A549 (cell line): ENCODE data around the gene SNRPD1. TPM values are rescaled to one million over a fixed set of nuclear protein-coding genes. Genes with fewer than 3 reads are reported as not detected.

Experiments
- ATAC-seq, 2 experiments: fragments of 200-7000 bp in 1 of 2; fragments of >200 bp in 1 of 2; cut with Nextera tagmentation in 1 of 2; cut with Tn5 transposase in 1 of 2; 3 replicates each; pipeline versions ENCODE4 v1.8.0 to v1.9.1; 2018 to 2020; ENCODE audit warnings: mild to moderate bottlenecking in 1 of 2, moderate library complexity in 1 of 2
- CTCF ChIA-PET: fragments of 300-600 bp; sonication (Branson Sonifier 250); formaldehyde crosslinking; extraction: SDS; loops from one replicate; lab custom pipeline; 2021; ENCODE audit warnings: antibody characterized with exemption, inconsistent platforms; lab: Yijun Ruan, JAX
- POLR2A ChIA-PET: fragments of 350-600 bp; formaldehyde crosslinking; extraction: SDS; loops from one replicate; lab custom pipeline; 2021; ENCODE audit warnings: antibody characterized with exemption, inconsistent platforms; lab: Yijun Ruan, JAX
- DNase-seq, 2 experiments: peaks; one replicate each; pipeline versions ENCODE4 v3.0.0 to v3.0.0-alpha.2; 2011 to 2016; ENCODE audit warnings: low read depth in 1 of 2, low spot score in 1 of 2
- FAIRE-seq: peaks from 2 replicates; lab custom pipeline; 2011; peaks lifted over from hg19 to GRCh38; lab: Jason Lieb, UNC
- H3K27ac ChIP-seq, 2 experiments: fragments of >200 bp; sonication (Bioruptor Twin); formaldehyde crosslinking; 3 replicates each; pipeline ENCODE4 v1.5.1; 2016 to 2017
- H3K4me1 ChIP-seq: fragments of >200 bp; sonication (Bioruptor Twin); formaldehyde crosslinking; 3 replicates; pipeline ENCODE4 v1.6.1; 2016
- H3K4me2 ChIP-seq: fragments of >200 bp; sonication (Bioruptor Twin); formaldehyde crosslinking; 3 replicates; pipeline ENCODE4 v1.6.1; 2016
- H3K4me3 ChIP-seq: fragments of >200 bp; sonication (Bioruptor Twin); formaldehyde crosslinking; 3 replicates; pipeline ENCODE4 v1.5.1; 2016
- H3K9me3 ChIP-seq: fragments of >200 bp; sonication (Bioruptor Twin); formaldehyde crosslinking; 3 replicates; pipeline ENCODE4 v1.6.1; 2016
- BHLHE40 ChIP-seq: IDR thresholded peaks from 2 replicates; pipeline ENCODE4 v1.6.1; 2012; ENCODE audit warnings: low read depth, low read length, inconsistent platforms
- CBX2 ChIP-seq: fragments of 200-600 bp; sonication (generic); IDR thresholded peaks from 2 replicates; pipeline ENCODE4 v1.6.1; 2016; ENCODE audit warnings: low read depth, mild to moderate bottlenecking, borderline replicate concordance
- CBX8 ChIP-seq: fragments of 200-600 bp; sonication (generic); IDR thresholded peaks from 2 replicates; pipeline ENCODE4 v1.6.1; 2016
- CHD4 ChIP-seq: fragments of 200-600 bp; sonication (generic); IDR thresholded peaks from 2 replicates; pipeline ENCODE4 v1.6.1; 2016; ENCODE audit warnings: antibody characterized with exemption, mild to moderate bottlenecking, borderline replicate concordance
- EHF ChIP-seq: fragments of 250-450 bp; sonication (Bioruptor Pico); IDR thresholded peaks from 2 replicates; pipeline ENCODE4 v1.5.0; 2020; ENCODE audit warnings: mild to moderate bottlenecking
- EP300 ChIP-seq, 2 experiments: fragments of >200 bp; sonication (Bioruptor Twin); formaldehyde crosslinking; IDR thresholded peaks; 2 replicates in 1 of 2; 3 replicates in 1 of 2; pipeline ENCODE4 v1.6.1; 2016 to 2017
- ESRRA ChIP-seq: fragments of 150-350 bp; IDR thresholded peaks from 2 replicates; pipeline ENCODE4 v1.6.1; 2014; ENCODE audit warnings: mild to moderate bottlenecking, low read length, borderline replicate concordance
- FOSL2 ChIP-seq, 2 experiments: fragments of 450-650 bp in 1 of 2; fragments of >200 bp in 1 of 2; sonication (Bioruptor Twin) in 1 of 2; formaldehyde crosslinking; IDR thresholded peaks; 2 replicates each; pipeline versions ENCODE4 v1.5.0 to v1.6.1; 2016 to 2020; ENCODE audit warnings: mild to moderate bottlenecking in 1 of 2, moderate library complexity in 1 of 2
- HEYL ChIP-seq: fragments of 250-450 bp; sonication (Bioruptor Pico); IDR thresholded peaks from 2 replicates; pipeline ENCODE4 v1.8.0; 2021; ENCODE audit warnings: mild to moderate bottlenecking, moderate library complexity
- HOXB5 ChIP-seq: fragments of 250-450 bp; sonication (Bioruptor Pico); IDR thresholded peaks from 2 replicates; pipeline ENCODE4 v1.5.0; 2020; ENCODE audit warnings: mild to moderate bottlenecking, moderate library complexity
- KDM5A ChIP-seq: fragments of 200-600 bp; sonication (generic); IDR thresholded peaks from 2 replicates; pipeline ENCODE4 v1.6.1; 2016; ENCODE audit warnings: antibody characterized with exemption, mild to moderate bottlenecking
- MAFK ChIP-seq: fragments of 450-650 bp; IDR thresholded peaks from 2 replicates; pipeline ENCODE4 v1.6.1; 2014; ENCODE audit not compliant: partially characterized antibody
- PHF8 ChIP-seq: fragments of 200-600 bp; sonication (generic); IDR thresholded peaks from 2 replicates; pipeline ENCODE4 v1.6.1; 2016; ENCODE audit warnings: low read depth, mild to moderate bottlenecking, antibody characterized with exemption, moderate library complexity, borderline replicate concordance
- POLR2AphosphoS2 ChIP-seq: conservative IDR thresholded peaks from 2 replicates; pipeline ENCODE4 v1.6.1; 2012; ENCODE audit warnings: low read length, improper control_type of control experiment, inconsistent platforms
- RAD21 ChIP-seq, 2 experiments: fragments of >200 bp in 1 of 2; sonication (Bioruptor Twin) in 1 of 2; formaldehyde crosslinking in 1 of 2; IDR thresholded peaks in 1 of 2; conservative IDR thresholded peaks in 1 of 2; 2 replicates in 1 of 2; 3 replicates in 1 of 2; pipeline ENCODE4 v1.6.1; 2012 to 2018; ENCODE audit warnings: inconsistent platforms in 1 of 2
- RARB ChIP-seq: fragments of 250-450 bp; sonication (Bioruptor Pico); IDR thresholded peaks from 2 replicates; pipeline ENCODE4 v1.8.0; 2021; ENCODE audit warnings: mild to moderate bottlenecking, moderate library complexity
- SMC3 ChIP-seq: fragments of >200 bp; sonication (Bioruptor Twin); formaldehyde crosslinking; IDR thresholded peaks from 3 replicates; pipeline ENCODE4 v1.6.1; 2018; ENCODE audit warnings: inconsistent platforms
- TP53 ChIP-seq: fragments of 250-450 bp; sonication (Bioruptor Pico); IDR thresholded peaks from 2 replicates; pipeline ENCODE4 v1.5.0; 2021; ENCODE audit warnings: mild to moderate bottlenecking, moderate library complexity
- ZNF302 ChIP-seq: fragments of 250-450 bp; sonication (Bioruptor Pico); IDR thresholded peaks from 2 replicates; pipeline ENCODE4 v1.9.0; 2021; ENCODE audit warnings: inconsistent platforms, mild to moderate bottlenecking, moderate library complexity
- WGBS: methylation state at CpG from one replicate; pipeline ENCODE4 v1.1.6; 2017; ENCODE audit errors: missing lambda C conversion rate; 5-methylcytosine and 5-hydroxymethylcytosine counted together
- polyA plus RNA-seq, 4 experiments: library from polyadenylated mRNA; depleted of rRNA in 3 of 4; stranded (reverse); fragments of >200 nt; fragmentation: RNase III in 1 of 4; extraction: RNeasy Plus Mini Kit Qiagen cat#74134 plus additional on column Dnase treatment in 1 of 4; gene quantifications; 2 replicates in 3 of 4; 3 replicates in 1 of 4; pipeline ENCODE4 v1.2.3, GENCODE V29; 2011 to 2017
- TF ChIP-seq, protein P1 (sequence below): fragments of 450-650 bp; IDR thresholded peaks from 2 replicates; pipeline ENCODE4 v1.6.1; 2014; ENCODE audit warnings: antibody characterized with exemption
- TF ChIP-seq, protein P2 (sequence below): fragments of 150-350 bp; IDR thresholded peaks from 2 replicates; pipeline ENCODE4 v1.6.1; 2014; ENCODE audit warnings: low read depth, mild to moderate bottlenecking, low read length
- TF ChIP-seq, protein P3 (sequence below): IDR thresholded peaks from 2 replicates; pipeline ENCODE4 v1.6.1; 2012; ENCODE audit warnings: low read depth, borderline replicate concordance
- TF ChIP-seq, protein P4 (sequence below): fragments of 200-600 bp; sonication (generic); IDR thresholded peaks from 2 replicates; pipeline ENCODE4 v1.6.1; 2016; ENCODE audit warnings: antibody characterized with exemption, mild to moderate bottlenecking, moderate library complexity

Gene SNRPD1
- polyA plus RNA-seq, 2 of the 4 experiments (the other 2 are of a cell fraction), result 139 to 356 TPM

DNA sequence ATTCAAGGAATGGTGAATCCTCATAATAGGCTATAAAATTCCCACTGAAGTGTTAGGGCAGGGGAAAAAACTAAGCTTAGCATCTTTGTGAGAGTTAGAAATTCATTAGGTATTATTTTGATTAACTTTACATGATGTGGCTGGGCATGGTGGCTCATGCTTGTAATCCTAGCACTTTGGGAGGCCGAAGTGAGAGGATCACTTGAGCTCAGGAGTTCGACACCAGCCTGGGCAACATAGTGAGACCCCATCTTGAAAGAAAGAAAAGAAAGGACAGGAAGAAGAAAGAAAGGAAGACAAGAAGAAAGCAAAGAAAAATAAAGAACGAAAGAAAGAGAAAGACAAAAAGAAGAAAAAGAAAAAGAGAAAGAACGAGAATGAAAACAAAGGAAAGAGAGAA is 40.0 kb downstream of the SNRPD1 start (continued):
- TF ChIP-seq SMC3 (no peak), TP53 (no peak), RARB (CRISPR knock-in tag) (no peak)

DNA sequence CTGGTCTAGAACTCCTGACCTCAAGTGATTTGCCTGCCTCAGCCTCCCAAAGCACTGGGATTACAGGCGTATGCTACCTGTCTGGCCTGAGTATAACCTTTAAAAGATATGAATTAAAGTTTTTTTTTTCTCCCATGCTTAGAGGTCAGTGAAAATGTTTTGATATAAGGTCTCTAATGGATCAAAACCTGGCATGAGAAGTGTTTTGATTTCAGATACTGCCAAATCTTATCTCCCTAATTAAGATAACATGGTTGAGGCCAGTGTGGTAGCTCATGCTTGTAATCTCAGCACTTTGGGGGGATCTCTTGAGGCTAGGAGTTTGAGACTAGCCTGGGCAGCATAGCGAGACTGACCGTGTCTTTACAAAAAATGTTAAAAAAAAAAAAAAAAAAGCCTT is 41.2 kb downstream of the SNRPD1 start:
- 92% methylated on average over 3 of the region's 3 CpGs for WGBS
- peaks cover 19% of the 10 kb centered on the region for H3K4me1 ChIP-seq
- TF ChIP-seq CBX2 (no peak), CHD4 (no peak), EHF (CRISPR knock-in tag) (no peak), PHF8 (no peak), HEYL (CRISPR knock-in tag) (no peak), CBX8 (no peak), RAD21 (conservative IDR thresholded peaks at IDR 0.05 in 1 of 2, IDR thresholded peaks at IDR 0.05 in 1 of 2) (no peak)
- TF ChIP-seq, protein P1, sequence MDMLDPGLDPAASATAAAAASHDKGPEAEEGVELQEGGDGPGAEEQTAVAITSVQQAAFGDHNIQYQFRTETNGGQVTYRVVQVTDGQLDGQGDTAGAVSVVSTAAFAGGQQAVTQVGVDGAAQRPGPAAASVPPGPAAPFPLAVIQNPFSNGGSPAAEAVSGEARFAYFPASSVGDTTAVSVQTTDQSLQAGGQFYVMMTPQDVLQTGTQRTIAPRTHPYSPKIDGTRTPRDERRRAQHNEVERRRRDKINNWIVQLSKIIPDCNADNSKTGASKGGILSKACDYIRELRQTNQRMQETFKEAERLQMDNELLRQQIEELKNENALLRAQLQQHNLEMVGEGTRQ, result no peak
- TF ChIP-seq, protein P2, sequence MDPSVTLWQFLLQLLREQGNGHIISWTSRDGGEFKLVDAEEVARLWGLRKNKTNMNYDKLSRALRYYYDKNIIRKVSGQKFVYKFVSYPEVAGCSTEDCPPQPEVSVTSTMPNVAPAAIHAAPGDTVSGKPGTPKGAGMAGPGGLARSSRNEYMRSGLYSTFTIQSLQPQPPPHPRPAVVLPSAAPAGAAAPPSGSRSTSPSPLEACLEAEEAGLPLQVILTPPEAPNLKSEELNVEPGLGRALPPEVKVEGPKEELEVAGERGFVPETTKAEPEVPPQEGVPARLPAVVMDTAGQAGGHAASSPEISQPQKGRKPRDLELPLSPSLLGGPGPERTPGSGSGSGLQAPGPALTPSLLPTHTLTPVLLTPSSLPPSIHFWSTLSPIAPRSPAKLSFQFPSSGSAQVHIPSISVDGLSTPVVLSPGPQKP, result no peak
- no peak overlapping the region for H3K4me2 ChIP-seq
- POLR2A ChIA-PET, result no interaction called here
- no peak overlapping the region for H3K27ac ChIP-seq
- CTCF ChIA-PET, result interaction anchor here (1.5 kb wide), 1 partner anchor 53 kb away, joined by 3 read pairs; the partner anchor contains the start of gene ESCO1
- H3K9me3 ChIP-seq, result no peaks in the 10 kb centered on the region
- DNase-seq, result no peak
- no peak overlapping the region for H3K4me3 ChIP-seq
- no peak for ATAC-seq
- FAIRE-seq, result no peak

DNA sequence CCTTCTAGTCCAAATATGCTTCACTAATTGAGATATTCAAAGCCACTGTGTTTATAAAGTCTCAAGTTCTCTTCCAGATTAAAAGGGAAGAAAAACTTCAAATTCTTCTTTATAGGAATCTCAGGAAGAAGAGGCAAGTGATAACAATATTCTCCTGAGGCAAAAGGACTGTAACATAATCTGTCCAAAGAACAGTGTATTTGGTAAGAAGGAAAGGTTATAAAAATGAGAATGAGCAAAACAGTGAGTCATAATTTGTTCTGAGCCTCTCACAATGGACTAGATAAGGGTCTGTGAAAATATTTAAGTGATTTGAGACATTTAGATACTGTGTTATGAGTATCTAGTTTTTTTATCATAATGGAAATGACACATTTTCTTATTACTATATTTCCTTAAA is 44.3 kb downstream of the SNRPD1 start:
- CTCF ChIA-PET, result no interaction called here
- Histone ChIP-seq H3K27ac (peak overlapping the region; percentile 50 to 60; a peak in 4 of 6 replicates), H3K4me3 (no peak overlapping the region), H3K4me2 (peak overlapping the region; percentile 51), H3K9me3 (no peaks in the 10 kb centered on the region), H3K4me1 (peaks cover 19% of the 10 kb centered on the region)
- no peak for FAIRE-seq
- peak in 1 of 2 experiments; percentile 35; a peak in 2 of 6 replicates for ATAC-seq
- no peak for DNase-seq
- POLR2A ChIA-PET, result no interaction called here
- TF ChIP-seq FOSL2 (IDR thresholded peaks at IDR 0.05), result no peak
- TF ChIP-seq FOSL2 (CRISPR knock-in tag; IDR thresholded peaks at IDR 0.05), result peak; percentile 55
- TF ChIP-seq MAFK, result no peak

DNA sequence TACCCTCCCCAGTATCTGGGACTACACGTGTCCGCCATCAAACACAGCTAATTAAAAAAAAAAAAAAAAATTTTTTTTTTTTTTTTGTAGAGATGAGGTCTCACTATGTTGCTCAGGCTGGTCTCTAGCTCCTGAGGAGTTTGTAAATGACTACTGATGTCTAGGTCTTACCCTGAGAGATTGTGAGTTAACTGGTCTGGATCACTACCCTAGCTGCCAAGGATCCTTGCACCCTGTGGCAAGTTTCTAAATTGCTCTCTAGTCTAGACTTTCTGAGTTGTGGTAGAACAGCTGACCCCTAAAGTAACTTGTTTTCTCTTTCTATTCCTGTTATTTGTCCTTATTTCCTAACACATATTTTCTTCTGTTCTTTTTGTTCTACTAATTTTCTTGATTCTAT is 48.0 kb downstream of the SNRPD1 start:
- H3K4me1 ChIP-seq, result peaks cover 37% of the 10 kb centered on the region
- ATAC-seq (no peak), DNase-seq (no peak), FAIRE-seq (no peak)
- POLR2A ChIA-PET, result interaction anchor here (0.6 kb wide), 1 partner anchor 710 kb away, joined by 3 read pairs; no protein-coding TSS in a partner anchor
- H3K4me3 ChIP-seq, result no peak overlapping the region
- CTCF ChIA-PET, result no interaction called here
- WGBS, result 88% methylated on average over 2 of the region's 2 CpGs
- TF ChIP-seq CHD4, result no peak
- no peak for TF ChIP-seq ZNF302 (CRISPR knock-in tag)
- TF ChIP-seq BHLHE40, result no peak
- no peak for TF ChIP-seq POLR2AphosphoS2
- TF ChIP-seq ESRRA, result no peak
- no peak for TF ChIP-seq KDM5A
- no peak for TF ChIP-seq EHF (CRISPR knock-in tag)
- no peak for TF ChIP-seq EP300 (IDR thresholded peaks at IDR 0.05)
- TF ChIP-seq PHF8, result no peak
- no peak for TF ChIP-seq HOXB5 (CRISPR knock-in tag)
- TF ChIP-seq, protein P3, sequence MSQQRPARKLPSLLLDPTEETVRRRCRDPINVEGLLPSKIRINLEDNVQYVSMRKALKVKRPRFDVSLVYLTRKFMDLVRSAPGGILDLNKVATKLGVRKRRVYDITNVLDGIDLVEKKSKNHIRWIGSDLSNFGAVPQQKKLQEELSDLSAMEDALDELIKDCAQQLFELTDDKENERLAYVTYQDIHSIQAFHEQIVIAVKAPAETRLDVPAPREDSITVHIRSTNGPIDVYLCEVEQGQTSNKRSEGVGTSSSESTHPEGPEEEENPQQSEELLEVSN, result no peak
- TF ChIP-seq, protein P4, sequence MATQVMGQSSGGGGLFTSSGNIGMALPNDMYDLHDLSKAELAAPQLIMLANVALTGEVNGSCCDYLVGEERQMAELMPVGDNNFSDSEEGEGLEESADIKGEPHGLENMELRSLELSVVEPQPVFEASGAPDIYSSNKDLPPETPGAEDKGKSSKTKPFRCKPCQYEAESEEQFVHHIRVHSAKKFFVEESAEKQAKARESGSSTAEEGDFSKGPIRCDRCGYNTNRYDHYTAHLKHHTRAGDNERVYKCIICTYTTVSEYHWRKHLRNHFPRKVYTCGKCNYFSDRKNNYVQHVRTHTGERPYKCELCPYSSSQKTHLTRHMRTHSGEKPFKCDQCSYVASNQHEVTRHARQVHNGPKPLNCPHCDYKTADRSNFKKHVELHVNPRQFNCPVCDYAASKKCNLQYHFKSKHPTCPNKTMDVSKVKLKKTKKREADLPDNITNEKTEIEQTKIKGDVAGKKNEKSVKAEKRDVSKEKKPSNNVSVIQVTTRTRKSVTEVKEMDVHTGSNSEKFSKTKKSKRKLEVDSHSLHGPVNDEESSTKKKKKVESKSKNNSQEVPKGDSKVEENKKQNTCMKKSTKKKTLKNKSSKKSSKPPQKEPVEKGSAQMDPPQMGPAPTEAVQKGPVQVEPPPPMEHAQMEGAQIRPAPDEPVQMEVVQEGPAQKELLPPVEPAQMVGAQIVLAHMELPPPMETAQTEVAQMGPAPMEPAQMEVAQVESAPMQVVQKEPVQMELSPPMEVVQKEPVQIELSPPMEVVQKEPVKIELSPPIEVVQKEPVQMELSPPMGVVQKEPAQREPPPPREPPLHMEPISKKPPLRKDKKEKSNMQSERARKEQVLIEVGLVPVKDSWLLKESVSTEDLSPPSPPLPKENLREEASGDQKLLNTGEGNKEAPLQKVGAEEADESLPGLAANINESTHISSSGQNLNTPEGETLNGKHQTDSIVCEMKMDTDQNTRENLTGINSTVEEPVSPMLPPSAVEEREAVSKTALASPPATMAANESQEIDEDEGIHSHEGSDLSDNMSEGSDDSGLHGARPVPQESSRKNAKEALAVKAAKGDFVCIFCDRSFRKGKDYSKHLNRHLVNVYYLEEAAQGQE, result no peak
- peaks cover 8% of the 10 kb centered on the region for H3K9me3 ChIP-seq
- no peak overlapping the region for H3K27ac ChIP-seq
- no peak overlapping the region for H3K4me2 ChIP-seq
